Gastrocnemius medialis (tissue), 4 donors: Measurements from ENCODE around the gene OXSM. TPM values are rescaled to one million over a fixed set of nuclear protein-coding genes. Genes with fewer than 3 reads are reported as not detected.

Experiments used
- ATAC-seq, 2 donors: fragments of 150-250 bp; one replicate each; pipeline ENCODE4 v1.9.1; 2016
- DNase-seq, 2 donors: peaks; one replicate each; pipeline ENCODE4 v3.0.0-alpha.2; 2019
- H3K27ac ChIP-seq, 4 donors: fragments of 200-600 bp; sonication (generic); 1 replicate in 1 of 4; 2 replicates in 3 of 4; pipeline ENCODE4 v1.5.1; 2016 to 2018; ENCODE audit warnings: mild to moderate bottlenecking in 2 of 4, moderate library complexity in 1 of 4
- H3K27me3 ChIP-seq, 3 donors: fragments of 200-600 bp; sonication (generic) in 2 of 3; 1 replicate in 1 of 3; 2 replicates in 2 of 3; pipeline versions ENCODE4 v1.5.1 to v1.6.0; 2016 to 2019; ENCODE audit warnings: mild to moderate bottlenecking in 1 of 3, moderate library complexity in 1 of 3
- H3K36me3 ChIP-seq, 2 donors: fragments of 200-600 bp; sonication (generic) in 1 of 2; one replicate each; pipeline ENCODE4 v1.5.1; 2017 to 2018
- H3K4me1 ChIP-seq, 2 donors: fragments of 200-600 bp; sonication (generic) in 1 of 2; one replicate each; pipeline ENCODE4 v1.5.1; 2016 to 2017; ENCODE audit warnings: mild to moderate bottlenecking in 2 of 2
- H3K4me3 ChIP-seq, 4 donors: fragments of 200-600 bp; sonication (generic) in 3 of 4; 1 replicate in 1 of 4; 2 replicates in 3 of 4; pipeline ENCODE4 v1.5.1; 2016 to 2019; ENCODE audit warnings: mild to moderate bottlenecking in 2 of 4
- H3K9me3 ChIP-seq, 3 donors: fragments of 200-600 bp; sonication (generic) in 2 of 3; 1 replicate in 1 of 3; 2 replicates in 2 of 3; pipeline ENCODE4 v1.5.1; 2016 to 2019
- POLR2A ChIP-seq, 2 donors: fragments of 450-650 bp; IDR thresholded peaks; one replicate each; pipeline ENCODE4 v1.6.1; 2017; ENCODE audit warnings: antibody characterized with exemption in 2 of 2, mild to moderate bottlenecking in 2 of 2, moderate library complexity in 2 of 2
- in situ Hi-C, 4 donors: fragments of 200-750 bp; cut with MboI; loops; one replicate each; pipeline versions ENCODE4 v1.15.0 to v1.8.0; 2017; ENCODE audit warnings: low sequenced_read_pairs in 4 of 4
- intact Hi-C: fragments of 100-400 bp; cut with DNase I; formaldehyde crosslinking; loops from one replicate; pipeline ENCODE4 v1.15.1; 2023; ENCODE audit warnings: low total_unique reads
- total RNA-seq, 4 donors: library from RNA; depleted of rRNA; stranded (reverse); fragments of >200 nt; gene quantifications; one replicate each; pipeline versions ENCODE4 v1.1.0 to v1.2.3, GENCODE V29; 2016
- TF ChIP-seq, protein P1 (sequence below), 5 experiments: fragments of 450-650 bp in 3 of 5; fragments of 200-600 bp in 2 of 5; sonication (generic) in 2 of 5; IDR thresholded peaks in 4 of 5; conservative IDR thresholded peaks in 1 of 5; 1 replicate in 4 of 5; 2 replicates in 1 of 5; pipeline ENCODE4 v1.5.1; 2016 to 2019; ENCODE audit warnings: antibody characterized with exemption in 5 of 5, mild to moderate bottlenecking in 3 of 5, moderate library complexity in 3 of 5

The OXSM gene
- total RNA-seq, result 10 to 100 TPM in 3 of 4 donors, 1 to 10 TPM in 1; 5.9 to 26.3 (median 13.3) TPM

DNA sequence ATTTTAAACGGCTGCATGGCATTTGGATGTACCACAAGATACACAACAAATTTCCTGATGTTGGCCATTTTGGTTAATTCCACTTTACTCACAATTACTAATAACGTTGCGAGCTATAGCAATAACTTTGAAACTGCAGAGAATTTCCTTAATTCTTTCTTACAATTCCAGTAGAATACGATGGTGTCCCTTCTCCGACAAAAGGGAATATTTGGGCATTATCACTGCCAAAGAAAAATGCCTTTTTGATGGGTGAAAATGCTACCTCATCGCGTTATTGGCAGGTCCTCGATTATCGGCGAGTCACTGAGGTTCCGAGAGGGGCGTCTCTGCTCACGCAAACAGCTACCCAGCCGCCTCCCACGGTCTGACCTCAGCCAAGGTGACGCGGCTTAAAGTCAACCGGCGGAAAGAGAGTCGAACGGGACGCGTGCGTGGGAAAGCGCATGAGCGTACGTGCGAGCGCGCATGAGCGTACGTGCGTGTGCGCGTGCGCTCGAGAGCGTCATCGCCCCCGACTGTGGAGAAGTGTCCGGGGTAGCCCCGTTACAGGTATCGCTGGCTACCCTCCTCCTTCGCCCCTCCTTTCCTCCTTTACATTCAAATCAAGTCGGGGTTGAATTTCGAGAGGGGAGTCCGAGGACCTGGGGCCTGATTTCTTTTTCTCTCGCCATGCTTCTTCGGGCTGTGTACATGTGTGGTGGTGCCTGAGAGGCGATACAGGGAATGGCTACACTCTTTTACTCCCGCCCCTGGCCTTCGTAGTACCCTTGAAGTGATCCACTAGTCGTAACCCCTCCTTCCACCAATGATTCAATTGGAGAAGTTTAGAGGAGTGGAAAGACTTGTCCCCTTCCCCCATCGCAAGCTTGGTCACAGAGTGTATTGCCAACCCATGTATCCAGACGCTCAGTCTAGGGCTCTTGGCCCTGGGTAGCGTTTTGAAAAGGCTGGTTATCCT lies at the start of gene OXSM:
Gene OXSM (plus strand): TSS at position 495 of the 961 bp plus-strand sequence. CDS start 931 bp downstream, outside the sequence.
- no peaks in the 10 kb centered on the region for H3K27me3 ChIP-seq
- peaks cover 26 to 39% of the 10 kb centered on the region in 2 donors for H3K4me1 ChIP-seq
- peak within 1 kb of the TSS; percentile 88 to 98 (median 94) for H3K27ac ChIP-seq
- H3K9me3 ChIP-seq, result no peaks in the 10 kb centered on the region
- peak; percentile 89 to 92 for DNase-seq
- peaks cover 0 to 2% of the 10 kb centered on the region in 2 donors for H3K36me3 ChIP-seq
- in situ Hi-C loops, result loop anchor here in 3 of 4 donors (10.0 to 25.0 kb wide), 4 partner anchors 125 to 353 kb away; partner anchors contain the start of genes RARB (in 1 of the 3) and TOP2B (in 1 of the 3)
- TF ChIP-seq POLR2A (IDR thresholded peaks at IDR 0.05), result peak; percentile 96 to 98
- TF ChIP-seq, protein P1, sequence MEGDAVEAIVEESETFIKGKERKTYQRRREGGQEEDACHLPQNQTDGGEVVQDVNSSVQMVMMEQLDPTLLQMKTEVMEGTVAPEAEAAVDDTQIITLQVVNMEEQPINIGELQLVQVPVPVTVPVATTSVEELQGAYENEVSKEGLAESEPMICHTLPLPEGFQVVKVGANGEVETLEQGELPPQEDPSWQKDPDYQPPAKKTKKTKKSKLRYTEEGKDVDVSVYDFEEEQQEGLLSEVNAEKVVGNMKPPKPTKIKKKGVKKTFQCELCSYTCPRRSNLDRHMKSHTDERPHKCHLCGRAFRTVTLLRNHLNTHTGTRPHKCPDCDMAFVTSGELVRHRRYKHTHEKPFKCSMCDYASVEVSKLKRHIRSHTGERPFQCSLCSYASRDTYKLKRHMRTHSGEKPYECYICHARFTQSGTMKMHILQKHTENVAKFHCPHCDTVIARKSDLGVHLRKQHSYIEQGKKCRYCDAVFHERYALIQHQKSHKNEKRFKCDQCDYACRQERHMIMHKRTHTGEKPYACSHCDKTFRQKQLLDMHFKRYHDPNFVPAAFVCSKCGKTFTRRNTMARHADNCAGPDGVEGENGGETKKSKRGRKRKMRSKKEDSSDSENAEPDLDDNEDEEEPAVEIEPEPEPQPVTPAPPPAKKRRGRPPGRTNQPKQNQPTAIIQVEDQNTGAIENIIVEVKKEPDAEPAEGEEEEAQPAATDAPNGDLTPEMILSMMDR (IDR thresholded peaks at IDR 0.05 in 4 of 5, conservative IDR thresholded peaks at IDR 0.05 in 1 of 5), result no peak
- ATAC-seq, result peak; percentile 95 to 98
- intact Hi-C loops, result loop anchor here (10.0 kb wide), 1 partner anchor 315 kb away; no protein-coding TSS in a partner anchor
- H3K4me3 ChIP-seq, result peak within 1 kb of the TSS; percentile 64 to 84 (median 68)

DNA sequence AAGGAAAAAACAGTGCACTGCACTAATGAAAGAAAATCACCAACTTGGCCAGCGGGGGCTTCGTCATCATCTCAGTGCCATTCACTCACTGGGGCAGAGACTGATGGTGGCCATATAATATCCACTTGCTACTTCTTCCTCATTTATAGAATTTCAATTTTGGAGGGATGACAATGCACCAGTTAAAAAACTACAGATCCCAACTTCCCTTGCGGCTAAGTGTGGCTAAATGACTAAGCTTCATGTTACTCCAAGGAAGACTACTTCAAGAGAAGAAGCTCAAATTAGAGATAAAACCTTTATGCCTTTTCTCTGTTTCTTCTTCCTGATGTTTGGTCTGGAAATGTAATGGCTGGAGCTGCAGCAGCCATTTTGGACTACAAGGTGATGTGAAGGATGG lies 45.4 kb upstream of the OXSM start:
- intact Hi-C loops, result no loop called here
- Histone ChIP-seq H3K27me3 (no peaks in the 10 kb centered on the region), H3K4me3 (no peak overlapping the region), H3K4me1 (no peaks in the 10 kb centered on the region), H3K9me3 (no peaks in the 10 kb centered on the region), H3K27ac (no peak overlapping the region), H3K36me3 (peaks cover 0 to 20% of the 10 kb centered on the region in 2 donors)
- TF ChIP-seq POLR2A (IDR thresholded peaks at IDR 0.05), result no peak
- TF ChIP-seq, protein P1 (IDR thresholded peaks at IDR 0.05 in 4 of 5, conservative IDR thresholded peaks at IDR 0.05 in 1 of 5), result no peak
- ATAC-seq (no peak), DNase-seq (no peak)
- in situ Hi-C loops, result no loop called here

DNA sequence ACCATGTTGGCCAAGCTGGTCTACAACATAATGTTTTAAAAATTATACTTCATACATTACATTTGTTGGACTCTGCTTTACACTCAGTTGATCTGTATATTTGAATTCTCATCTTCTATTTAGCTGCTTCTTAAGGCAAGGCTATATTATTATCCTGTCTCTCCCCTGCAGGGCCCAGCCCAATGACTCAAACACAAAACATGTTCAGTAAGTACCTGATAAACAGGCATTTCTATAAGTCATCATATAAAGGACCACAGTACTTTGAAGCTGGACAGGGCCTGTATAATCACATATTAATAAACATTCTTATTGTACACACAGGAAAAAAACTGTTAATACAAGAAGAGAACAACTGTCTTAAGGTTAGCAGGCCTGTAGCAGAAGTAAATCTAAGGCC lies 42.9 kb upstream of the OXSM start:
- ATAC-seq (no peak), DNase-seq (no peak)
- Histone ChIP-seq H3K27ac (no peak overlapping the region), H3K27me3 (no peaks in the 10 kb centered on the region), H3K4me3 (no peak overlapping the region), H3K36me3 (peaks cover 0 to 34% of the 10 kb centered on the region in 2 donors), H3K9me3 (no peaks in the 10 kb centered on the region), H3K4me1 (no peaks in the 10 kb centered on the region)
- in situ Hi-C loops (no loop called here), intact Hi-C loops (no loop called here)
- no peak for TF ChIP-seq POLR2A (IDR thresholded peaks at IDR 0.05)
- TF ChIP-seq, protein P1 (IDR thresholded peaks at IDR 0.05 in 4 of 5, conservative IDR thresholded peaks at IDR 0.05 in 1 of 5), result no peak

DNA sequence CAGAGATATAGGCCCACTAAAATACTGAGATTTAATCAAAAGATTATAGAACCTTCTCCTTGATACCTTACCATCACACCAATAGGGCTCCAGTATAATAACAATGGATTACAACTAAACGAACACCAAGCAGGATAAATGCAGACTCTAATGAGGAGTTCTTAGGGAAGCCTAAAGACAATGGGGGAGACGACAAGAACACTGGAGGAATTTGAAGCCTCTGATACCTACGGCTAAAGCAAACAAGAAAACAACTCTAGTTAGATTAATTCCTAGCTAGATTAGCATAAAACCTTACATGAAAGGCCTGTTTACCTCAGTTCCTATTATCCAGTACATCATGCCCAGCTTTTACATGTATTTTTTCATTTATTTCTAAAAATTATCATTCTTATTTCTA lies 41.7 kb upstream of the OXSM start:
- H3K27ac ChIP-seq, result no peak overlapping the region
- no peak overlapping the region for H3K4me3 ChIP-seq
- ATAC-seq, result no peak
- H3K27me3 ChIP-seq, result no peaks in the 10 kb centered on the region
- TF ChIP-seq, protein P1 (IDR thresholded peaks at IDR 0.05 in 4 of 5, conservative IDR thresholded peaks at IDR 0.05 in 1 of 5), result no peak
- no peak for TF ChIP-seq POLR2A (IDR thresholded peaks at IDR 0.05)
- H3K9me3 ChIP-seq, result no peaks in the 10 kb centered on the region
- H3K4me1 ChIP-seq, result no peaks in the 10 kb centered on the region
- DNase-seq, result no peak
- H3K36me3 ChIP-seq, result peaks cover 0 to 34% of the 10 kb centered on the region in 2 donors
- in situ Hi-C loops, result no loop called here
- intact Hi-C loops, result loop anchor here (1.0 kb wide), 1 partner anchor 19 kb away; no protein-coding TSS in a partner anchor
